Measurements from ENCODE around the gene INO80.

The INO80 gene

GRCh38 chr15:40941528-40942336 is 174.3 kb downstream of the INO80 start:
- DNase-seq: peak; percentile 66

DNA sequence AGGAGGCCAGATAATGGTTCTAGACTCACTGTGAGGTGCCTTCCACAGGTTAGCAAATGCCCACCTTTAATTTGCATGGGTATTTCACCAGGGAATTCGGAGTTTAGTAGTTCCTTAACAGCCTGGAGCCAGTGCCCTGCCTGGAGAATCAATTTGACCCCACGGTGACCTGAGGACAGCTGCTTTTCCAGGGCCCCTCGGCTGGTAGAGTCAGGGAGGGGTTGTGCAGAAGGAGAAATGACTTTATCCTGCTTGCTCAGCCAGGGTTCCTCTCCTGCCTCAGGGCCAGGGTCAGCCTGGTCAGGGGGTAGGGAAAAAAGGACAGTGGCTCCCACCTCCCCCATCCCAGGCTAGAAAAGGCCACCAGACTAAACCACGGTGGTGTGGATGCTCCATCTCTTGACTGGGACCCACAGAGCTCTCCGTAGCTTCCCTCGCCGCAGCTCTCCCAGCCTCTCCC is 175.0 kb downstream of the INO80 start:
- DNase-seq: no peak

DNA sequence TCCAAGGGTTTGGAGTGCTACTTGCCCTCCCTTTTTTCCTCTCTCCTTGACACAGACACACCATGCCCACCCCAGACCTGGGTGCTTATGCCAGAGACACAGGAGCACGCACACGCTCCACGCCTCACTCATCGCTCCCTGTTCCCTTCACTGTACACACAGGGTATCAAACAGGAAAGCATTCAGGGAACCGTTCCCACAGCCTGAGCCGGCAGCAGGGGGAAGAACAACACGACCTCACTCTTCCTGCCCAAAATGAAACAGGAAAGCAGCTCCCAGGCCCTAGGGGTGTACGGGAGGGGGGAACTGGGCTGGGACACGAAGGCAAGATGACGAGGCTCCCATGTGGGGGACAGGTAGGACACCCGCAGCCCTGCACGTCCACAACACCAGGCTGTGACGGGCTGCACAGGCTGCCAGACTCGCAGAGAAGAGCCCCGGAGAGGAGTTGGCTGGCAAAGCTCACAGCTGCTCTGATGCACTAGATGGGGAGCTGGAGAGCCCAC is 175.7 kb downstream of the INO80 start:
- no peak for DNase-seq

- no peak for DNase-seq
Measured at GRCh38 chr15:40938536-40938870, 177.6 kb downstream of the INO80 start.

DNA sequence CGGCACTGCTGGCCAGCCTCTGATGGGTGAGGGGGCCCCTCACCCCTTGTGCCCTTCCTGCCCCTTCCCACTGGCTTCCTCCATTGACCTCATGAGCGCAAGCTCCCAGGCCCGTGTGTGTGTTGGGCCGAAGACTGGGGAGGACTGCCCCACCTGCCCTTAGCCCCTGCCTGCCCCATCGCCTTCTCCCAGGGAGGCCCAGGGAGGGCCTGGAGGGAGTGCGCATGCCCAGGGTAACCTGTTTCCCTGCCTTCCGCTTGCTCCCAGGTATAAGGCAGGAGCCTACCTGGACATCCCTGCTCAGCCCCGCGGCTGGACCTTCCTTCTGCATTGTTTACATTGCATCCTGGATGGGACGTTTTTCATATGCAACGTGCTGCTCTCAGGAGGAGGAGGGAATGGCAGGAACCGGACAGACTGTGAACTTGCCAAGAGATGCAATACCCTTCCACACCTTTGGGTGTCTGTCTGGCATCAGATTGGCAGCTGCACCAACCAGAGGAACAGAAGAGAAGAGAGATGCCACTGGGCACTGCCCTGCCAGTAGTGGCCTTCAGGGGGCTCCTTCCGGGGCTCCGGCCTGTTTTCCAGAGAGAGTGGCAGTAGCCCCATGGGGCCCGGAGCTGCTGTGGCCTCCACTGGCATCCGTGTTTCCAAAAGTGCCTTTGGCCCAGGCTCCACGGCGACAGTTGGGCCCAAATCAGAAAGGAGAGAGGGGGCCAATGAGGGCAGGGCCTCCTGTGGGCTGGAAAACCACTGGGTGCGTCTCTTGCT is 178.1 kb downstream of the INO80 start:
- peak; percentile 32 for DNase-seq

- peak; percentile 47 for DNase-seq
Measured at GRCh38 chr15:40936709-40937666, 179.1 kb downstream of the INO80 start.

DNA sequence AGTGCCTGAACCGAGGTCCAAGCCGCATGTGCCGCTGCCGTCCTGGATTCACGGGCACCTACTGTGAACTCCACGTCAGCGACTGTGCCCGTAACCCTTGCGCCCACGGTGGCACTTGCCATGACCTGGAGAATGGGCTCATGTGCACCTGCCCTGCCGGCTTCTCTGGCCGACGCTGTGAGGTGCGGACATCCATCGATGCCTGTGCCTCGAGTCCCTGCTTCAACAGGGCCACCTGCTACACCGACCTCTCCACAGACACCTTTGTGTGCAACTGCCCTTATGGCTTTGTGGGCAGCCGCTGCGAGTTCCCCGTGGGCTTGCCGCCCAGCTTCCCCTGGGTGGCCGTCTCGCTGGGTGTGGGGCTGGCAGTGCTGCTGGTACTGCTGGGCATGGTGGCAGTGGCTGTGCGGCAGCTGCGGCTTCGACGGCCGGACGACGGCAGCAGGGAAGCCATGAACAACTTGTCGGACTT is 179.8 kb downstream of the INO80 start:
- DNase-seq: no peak

GRCh38 chr15:40934457-40934856 is 181.6 kb downstream of the INO80 start:
- no peak for DNase-seq

GRCh38 chr15:40933517-40933902 is 182.6 kb downstream of the INO80 start:
- no peak for DNase-seq

GRCh38 chr15:40932649-40933516 is 183.2 kb downstream of the INO80 start:
- no peak for DNase-seq

- DNase-seq: no peak
Measured at GRCh38 chr15:40932156-40932555, 183.9 kb downstream of the INO80 start.

GRCh38 chr15:40931300-40932142 is 184.6 kb downstream of the INO80 start:
- DNase-seq: no peak

- no peak for DNase-seq
Measured at GRCh38 chr15:40930430-40931299, 185.4 kb downstream of the INO80 start.

GRCh38 chr15:40929660-40930429 is 186.2 kb downstream of the INO80 start:
- DNase-seq: peak; percentile 32

Measured in NCI-H226 (cell line).